Measurements from ENCODE around the gene CDK14. TPM values are rescaled to one million over a fixed set of nuclear protein-coding genes. Genes with fewer than 3 reads are reported as not detected.

CDK14 gene
- total and polyA plus RNA-seq, 4 donors = 4.2 to 12.4 (median 7.4) TPM

GRCh38 chr7:90607196-90607595 is 11.1 kb downstream of the CDK14 start:
- H3K27me3 ChIP-seq (ENCODE audit: control insufficient read depth in 4 of 4, insufficient read depth in 4 of 4, low read length in 3 of 4) = no peaks in the 10 kb centered on the region

DNA sequence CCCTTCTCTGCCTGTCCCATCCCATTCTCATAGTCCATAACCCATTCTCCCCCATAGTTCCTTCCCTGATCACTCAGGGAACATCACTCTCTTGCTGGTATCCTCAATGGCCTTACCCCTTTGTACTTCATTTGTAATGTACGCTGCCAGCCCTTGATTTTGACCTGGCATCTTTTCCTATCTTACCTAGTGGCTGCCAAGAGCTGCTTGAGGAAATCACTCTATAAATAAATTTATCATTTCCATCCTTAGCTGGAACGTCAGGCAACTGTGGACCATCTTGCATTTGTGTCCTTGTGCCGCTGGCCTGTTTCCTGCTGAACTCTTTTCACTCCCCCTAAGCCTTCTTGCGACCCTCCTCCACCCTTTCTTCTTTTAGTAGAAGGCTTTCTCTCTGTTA is 14.0 kb downstream of the CDK14 start:
- Histone ChIP-seq H3K4me1 (ENCODE audit: control insufficient read depth in 4 of 4, insufficient read depth in 4 of 4, low read length in 3 of 4) (peaks cover 0 to 4% (median under 1%) of the 10 kb centered on the region in 4 donors), H3K27me3 (ENCODE audit: control insufficient read depth in 4 of 4, insufficient read depth in 4 of 4, low read length in 3 of 4) (no peaks in the 10 kb centered on the region), H3K9me3 (ENCODE audit: control insufficient read depth in 4 of 4, low read length in 3 of 4) (no peaks in the 10 kb centered on the region), H3K27ac (ENCODE audit: low read depth in 1 of 2, low read length in 2 of 2) (no peak overlapping the region), H3K36me3 (ENCODE audit: control insufficient read depth in 4 of 4, insufficient read depth in 3 of 4, low read depth in 1 of 4, low read length in 3 of 4) (no peaks in the 10 kb centered on the region), H3K9ac (ENCODE audit: low read depth in 1 of 2, low read length in 2 of 2) (no peak overlapping the region), H3K4me3 (ENCODE audit: low read depth in 1 of 3, low read length in 3 of 3) (no peak overlapping the region)
- no peak for DNase-seq (ENCODE audit: low spot score)
- WGBS = 81% methylated on average over 4 of the region's 4 CpGs
- TF ChIP-seq HNF4G (IDR thresholded peaks at IDR 0.05) = no peak
- TF ChIP-seq HNF4A (conservative IDR thresholded peaks at IDR 0.05) = no peak
- no peak for TF ChIP-seq RAD21 (IDR thresholded peaks at IDR 0.05)
- TF ChIP-seq, protein P1, sequence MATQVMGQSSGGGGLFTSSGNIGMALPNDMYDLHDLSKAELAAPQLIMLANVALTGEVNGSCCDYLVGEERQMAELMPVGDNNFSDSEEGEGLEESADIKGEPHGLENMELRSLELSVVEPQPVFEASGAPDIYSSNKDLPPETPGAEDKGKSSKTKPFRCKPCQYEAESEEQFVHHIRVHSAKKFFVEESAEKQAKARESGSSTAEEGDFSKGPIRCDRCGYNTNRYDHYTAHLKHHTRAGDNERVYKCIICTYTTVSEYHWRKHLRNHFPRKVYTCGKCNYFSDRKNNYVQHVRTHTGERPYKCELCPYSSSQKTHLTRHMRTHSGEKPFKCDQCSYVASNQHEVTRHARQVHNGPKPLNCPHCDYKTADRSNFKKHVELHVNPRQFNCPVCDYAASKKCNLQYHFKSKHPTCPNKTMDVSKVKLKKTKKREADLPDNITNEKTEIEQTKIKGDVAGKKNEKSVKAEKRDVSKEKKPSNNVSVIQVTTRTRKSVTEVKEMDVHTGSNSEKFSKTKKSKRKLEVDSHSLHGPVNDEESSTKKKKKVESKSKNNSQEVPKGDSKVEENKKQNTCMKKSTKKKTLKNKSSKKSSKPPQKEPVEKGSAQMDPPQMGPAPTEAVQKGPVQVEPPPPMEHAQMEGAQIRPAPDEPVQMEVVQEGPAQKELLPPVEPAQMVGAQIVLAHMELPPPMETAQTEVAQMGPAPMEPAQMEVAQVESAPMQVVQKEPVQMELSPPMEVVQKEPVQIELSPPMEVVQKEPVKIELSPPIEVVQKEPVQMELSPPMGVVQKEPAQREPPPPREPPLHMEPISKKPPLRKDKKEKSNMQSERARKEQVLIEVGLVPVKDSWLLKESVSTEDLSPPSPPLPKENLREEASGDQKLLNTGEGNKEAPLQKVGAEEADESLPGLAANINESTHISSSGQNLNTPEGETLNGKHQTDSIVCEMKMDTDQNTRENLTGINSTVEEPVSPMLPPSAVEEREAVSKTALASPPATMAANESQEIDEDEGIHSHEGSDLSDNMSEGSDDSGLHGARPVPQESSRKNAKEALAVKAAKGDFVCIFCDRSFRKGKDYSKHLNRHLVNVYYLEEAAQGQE (IDR thresholded peaks at IDR 0.05) = no peak
- TF ChIP-seq ZBTB33 (IDR thresholded peaks at IDR 0.05) = no peak
- TF ChIP-seq YY1 (IDR thresholded peaks at IDR 0.05) = no peak
- TF ChIP-seq CTCF (IDR thresholded peaks at IDR 0.05; ENCODE audit: low read depth, low read length, missing input control) = no peak
- TF ChIP-seq, protein P2, sequence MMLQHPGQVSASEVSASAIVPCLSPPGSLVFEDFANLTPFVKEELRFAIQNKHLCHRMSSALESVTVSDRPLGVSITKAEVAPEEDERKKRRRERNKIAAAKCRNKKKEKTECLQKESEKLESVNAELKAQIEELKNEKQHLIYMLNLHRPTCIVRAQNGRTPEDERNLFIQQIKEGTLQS (IDR thresholded peaks at IDR 0.05) = no peak

More at GRCh38 chr7:90607196-90607595, 11.1 kb downstream of the CDK14 start:
- Histone ChIP-seq H3K27ac (ENCODE audit: low read depth in 1 of 2, low read length in 2 of 2) (no peak overlapping the region), H3K9me3 (ENCODE audit: control insufficient read depth in 4 of 4, low read length in 3 of 4) (no peaks in the 10 kb centered on the region), H3K4me3 (ENCODE audit: low read depth in 1 of 3, low read length in 3 of 3) (no peak overlapping the region), H3K36me3 (ENCODE audit: control insufficient read depth in 4 of 4, insufficient read depth in 3 of 4, low read depth in 1 of 4, low read length in 3 of 4) (no peaks in the 10 kb centered on the region), H3K4me1 (ENCODE audit: control insufficient read depth in 4 of 4, insufficient read depth in 4 of 4, low read length in 3 of 4) (peaks cover 0 to 2% (median under 1%) of the 10 kb centered on the region in 4 donors), H3K9ac (ENCODE audit: low read depth in 1 of 2, low read length in 2 of 2) (no peak overlapping the region)
- no peak for DNase-seq (ENCODE audit: low spot score)
- WGBS = 97% methylated on average over 1 of the region's 1 CpG
- no peak for TF ChIP-seq YY1 (IDR thresholded peaks at IDR 0.05)
- TF ChIP-seq FOXA2 (IDR thresholded peaks at IDR 0.05) = no peak
- no peak for TF ChIP-seq RAD21 (IDR thresholded peaks at IDR 0.05)
- TF ChIP-seq, protein P1 (IDR thresholded peaks at IDR 0.05) = no peak
- no peak for TF ChIP-seq FOXA1 (IDR thresholded peaks at IDR 0.05)
- TF ChIP-seq, protein P3, sequence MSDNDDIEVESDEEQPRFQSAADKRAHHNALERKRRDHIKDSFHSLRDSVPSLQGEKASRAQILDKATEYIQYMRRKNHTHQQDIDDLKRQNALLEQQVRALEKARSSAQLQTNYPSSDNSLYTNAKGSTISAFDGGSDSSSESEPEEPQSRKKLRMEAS (IDR thresholded peaks at IDR 0.05) = no peak
- no peak for TF ChIP-seq ZBTB33 (IDR thresholded peaks at IDR 0.05)
- TF ChIP-seq, protein P2 (IDR thresholded peaks at IDR 0.05) = no peak
- TF ChIP-seq HNF4G (IDR thresholded peaks at IDR 0.05) = no peak
- TF ChIP-seq JUND (IDR thresholded peaks at IDR 0.05) = no peak
